A549 (cell line): Measurements from ENCODE around the gene BCL2A1.

ENCODE experiments used
- CEBPB ChIP-seq, 2 experiments: fragments of >200 bp in 1 of 2; sonication (Bioruptor Twin) in 1 of 2; formaldehyde crosslinking in 1 of 2; IDR thresholded peaks; 2 replicates each; pipeline ENCODE4 v1.6.1; 2012 to 2016
- E2F6 ChIP-seq: IDR thresholded peaks from 2 replicates; pipeline ENCODE4 v1.6.1; 2012; ENCODE audit warnings: low read depth, borderline replicate concordance
- EP300 ChIP-seq, 2 experiments: fragments of >200 bp; sonication (Bioruptor Twin); formaldehyde crosslinking; IDR thresholded peaks; 2 replicates in 1 of 2; 3 replicates in 1 of 2; pipeline ENCODE4 v1.6.1; 2016 to 2017
- JUN ChIP-seq, 2 experiments: fragments of >200 bp; sonication (Bioruptor Twin); formaldehyde crosslinking; IDR thresholded peaks; 2 replicates in 1 of 2; 3 replicates in 1 of 2; pipeline ENCODE4 v1.6.1; 2016 to 2017
- MAFK ChIP-seq: fragments of 450-650 bp; IDR thresholded peaks from 2 replicates; pipeline ENCODE4 v1.6.1; 2014; ENCODE audit not compliant: partially characterized antibody
- NFE2L2 ChIP-seq: fragments of 150-350 bp; conservative IDR thresholded peaks from 2 replicates; pipeline ENCODE4 v1.6.1; 2014; ENCODE audit warnings: low read length
- RAD21 ChIP-seq, 2 experiments: fragments of >200 bp in 1 of 2; sonication (Bioruptor Twin) in 1 of 2; formaldehyde crosslinking in 1 of 2; IDR thresholded peaks in 1 of 2; conservative IDR thresholded peaks in 1 of 2; 2 replicates in 1 of 2; 3 replicates in 1 of 2; pipeline ENCODE4 v1.6.1; 2012 to 2018; ENCODE audit warnings: inconsistent platforms in 1 of 2
- RARB ChIP-seq: fragments of 250-450 bp; sonication (Bioruptor Pico); IDR thresholded peaks from 2 replicates; pipeline ENCODE4 v1.8.0; 2021; ENCODE audit warnings: mild to moderate bottlenecking, moderate library complexity
- RCOR1 ChIP-seq: fragments of 150-350 bp; IDR thresholded peaks from 2 replicates; pipeline ENCODE4 v1.6.1; 2014; ENCODE audit warnings: antibody characterized with exemption, low read length, low read depth
- TF ChIP-seq, protein P1 (sequence below): fragments of >200 bp; sonication (Bioruptor Twin); formaldehyde crosslinking; IDR thresholded peaks from 3 replicates; pipeline ENCODE4 v1.5.1; 2016
- TF ChIP-seq, protein P2 (sequence below): fragments of 200-600 bp; sonication (generic); IDR thresholded peaks from 2 replicates; pipeline ENCODE4 v1.6.1; 2016; ENCODE audit warnings: antibody characterized with exemption, mild to moderate bottlenecking, moderate library complexity
- TF ChIP-seq, protein P3 (sequence below): IDR thresholded peaks from 2 replicates; pipeline ENCODE4 v1.6.1; 2012

DNA sequence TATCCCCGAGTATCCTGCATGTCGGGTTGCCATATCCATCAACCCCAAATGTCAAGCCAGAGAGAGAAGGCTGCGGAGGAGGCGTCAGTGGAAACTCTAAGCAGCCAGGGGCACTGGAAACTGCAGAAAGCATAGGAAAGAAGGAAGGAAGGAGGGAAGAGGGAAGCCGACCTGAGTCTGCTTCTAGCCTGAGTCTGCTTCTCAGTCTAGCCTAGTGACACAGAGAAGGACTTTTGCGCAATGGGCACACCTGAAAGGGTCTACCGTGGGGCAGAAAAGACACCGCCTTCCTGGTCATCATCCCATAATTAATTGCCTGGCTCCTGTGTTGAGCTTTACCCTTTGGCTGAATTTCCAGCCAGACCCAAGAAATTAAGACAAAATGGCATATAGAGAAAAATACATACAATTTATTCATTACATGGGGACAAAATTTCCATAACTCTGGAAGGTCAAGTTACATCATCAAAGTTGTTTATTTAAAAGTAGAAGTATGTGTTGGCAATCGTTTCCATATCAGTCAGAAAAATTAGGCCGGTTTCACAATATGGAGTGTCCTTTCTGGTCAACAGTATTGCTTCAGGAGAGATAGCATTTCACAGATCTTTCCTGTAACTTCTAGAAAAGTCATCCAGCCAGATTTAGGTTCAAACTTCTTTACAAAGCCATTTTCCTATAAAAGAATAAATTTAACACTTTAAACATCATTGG, 10.3 kb downstream of the BCL2A1 start:
- TF ChIP-seq RAD21 (conservative IDR thresholded peaks at IDR 0.05 in 1 of 2, IDR thresholded peaks at IDR 0.05 in 1 of 2) (no peak), EP300 (IDR thresholded peaks at IDR 0.05) (no peak), CEBPB (IDR thresholded peaks at IDR 0.05) (peak; percentile 53 to 68), RARB (CRISPR knock-in tag) (no peak), MAFK (no peak), RCOR1 (no peak), JUN (IDR thresholded peaks at IDR 0.05) (no peak), NFE2L2 (no peak), E2F6 (no peak)
- TF ChIP-seq, protein P1, sequence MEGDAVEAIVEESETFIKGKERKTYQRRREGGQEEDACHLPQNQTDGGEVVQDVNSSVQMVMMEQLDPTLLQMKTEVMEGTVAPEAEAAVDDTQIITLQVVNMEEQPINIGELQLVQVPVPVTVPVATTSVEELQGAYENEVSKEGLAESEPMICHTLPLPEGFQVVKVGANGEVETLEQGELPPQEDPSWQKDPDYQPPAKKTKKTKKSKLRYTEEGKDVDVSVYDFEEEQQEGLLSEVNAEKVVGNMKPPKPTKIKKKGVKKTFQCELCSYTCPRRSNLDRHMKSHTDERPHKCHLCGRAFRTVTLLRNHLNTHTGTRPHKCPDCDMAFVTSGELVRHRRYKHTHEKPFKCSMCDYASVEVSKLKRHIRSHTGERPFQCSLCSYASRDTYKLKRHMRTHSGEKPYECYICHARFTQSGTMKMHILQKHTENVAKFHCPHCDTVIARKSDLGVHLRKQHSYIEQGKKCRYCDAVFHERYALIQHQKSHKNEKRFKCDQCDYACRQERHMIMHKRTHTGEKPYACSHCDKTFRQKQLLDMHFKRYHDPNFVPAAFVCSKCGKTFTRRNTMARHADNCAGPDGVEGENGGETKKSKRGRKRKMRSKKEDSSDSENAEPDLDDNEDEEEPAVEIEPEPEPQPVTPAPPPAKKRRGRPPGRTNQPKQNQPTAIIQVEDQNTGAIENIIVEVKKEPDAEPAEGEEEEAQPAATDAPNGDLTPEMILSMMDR = no peak
- TF ChIP-seq, protein P2, sequence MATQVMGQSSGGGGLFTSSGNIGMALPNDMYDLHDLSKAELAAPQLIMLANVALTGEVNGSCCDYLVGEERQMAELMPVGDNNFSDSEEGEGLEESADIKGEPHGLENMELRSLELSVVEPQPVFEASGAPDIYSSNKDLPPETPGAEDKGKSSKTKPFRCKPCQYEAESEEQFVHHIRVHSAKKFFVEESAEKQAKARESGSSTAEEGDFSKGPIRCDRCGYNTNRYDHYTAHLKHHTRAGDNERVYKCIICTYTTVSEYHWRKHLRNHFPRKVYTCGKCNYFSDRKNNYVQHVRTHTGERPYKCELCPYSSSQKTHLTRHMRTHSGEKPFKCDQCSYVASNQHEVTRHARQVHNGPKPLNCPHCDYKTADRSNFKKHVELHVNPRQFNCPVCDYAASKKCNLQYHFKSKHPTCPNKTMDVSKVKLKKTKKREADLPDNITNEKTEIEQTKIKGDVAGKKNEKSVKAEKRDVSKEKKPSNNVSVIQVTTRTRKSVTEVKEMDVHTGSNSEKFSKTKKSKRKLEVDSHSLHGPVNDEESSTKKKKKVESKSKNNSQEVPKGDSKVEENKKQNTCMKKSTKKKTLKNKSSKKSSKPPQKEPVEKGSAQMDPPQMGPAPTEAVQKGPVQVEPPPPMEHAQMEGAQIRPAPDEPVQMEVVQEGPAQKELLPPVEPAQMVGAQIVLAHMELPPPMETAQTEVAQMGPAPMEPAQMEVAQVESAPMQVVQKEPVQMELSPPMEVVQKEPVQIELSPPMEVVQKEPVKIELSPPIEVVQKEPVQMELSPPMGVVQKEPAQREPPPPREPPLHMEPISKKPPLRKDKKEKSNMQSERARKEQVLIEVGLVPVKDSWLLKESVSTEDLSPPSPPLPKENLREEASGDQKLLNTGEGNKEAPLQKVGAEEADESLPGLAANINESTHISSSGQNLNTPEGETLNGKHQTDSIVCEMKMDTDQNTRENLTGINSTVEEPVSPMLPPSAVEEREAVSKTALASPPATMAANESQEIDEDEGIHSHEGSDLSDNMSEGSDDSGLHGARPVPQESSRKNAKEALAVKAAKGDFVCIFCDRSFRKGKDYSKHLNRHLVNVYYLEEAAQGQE = no peak
- TF ChIP-seq, protein P3, sequence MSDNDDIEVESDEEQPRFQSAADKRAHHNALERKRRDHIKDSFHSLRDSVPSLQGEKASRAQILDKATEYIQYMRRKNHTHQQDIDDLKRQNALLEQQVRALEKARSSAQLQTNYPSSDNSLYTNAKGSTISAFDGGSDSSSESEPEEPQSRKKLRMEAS = no peak
